ENCODE results near the gene SLC35F6. TPM values are rescaled to one million over a fixed set of nuclear protein-coding genes. Genes with fewer than 3 reads are reported as not detected.
"Not testable (repeated sequence)": the region's sequence is repeated elsewhere in the genome, so short reads cannot be mapped to it uniquely, and the experiment has no call there.

SLC35F6 gene
- total RNA-seq, 6 experiments from 2014 or later: 14.2 to 73.9 (median 27.2) TPM

DNA sequence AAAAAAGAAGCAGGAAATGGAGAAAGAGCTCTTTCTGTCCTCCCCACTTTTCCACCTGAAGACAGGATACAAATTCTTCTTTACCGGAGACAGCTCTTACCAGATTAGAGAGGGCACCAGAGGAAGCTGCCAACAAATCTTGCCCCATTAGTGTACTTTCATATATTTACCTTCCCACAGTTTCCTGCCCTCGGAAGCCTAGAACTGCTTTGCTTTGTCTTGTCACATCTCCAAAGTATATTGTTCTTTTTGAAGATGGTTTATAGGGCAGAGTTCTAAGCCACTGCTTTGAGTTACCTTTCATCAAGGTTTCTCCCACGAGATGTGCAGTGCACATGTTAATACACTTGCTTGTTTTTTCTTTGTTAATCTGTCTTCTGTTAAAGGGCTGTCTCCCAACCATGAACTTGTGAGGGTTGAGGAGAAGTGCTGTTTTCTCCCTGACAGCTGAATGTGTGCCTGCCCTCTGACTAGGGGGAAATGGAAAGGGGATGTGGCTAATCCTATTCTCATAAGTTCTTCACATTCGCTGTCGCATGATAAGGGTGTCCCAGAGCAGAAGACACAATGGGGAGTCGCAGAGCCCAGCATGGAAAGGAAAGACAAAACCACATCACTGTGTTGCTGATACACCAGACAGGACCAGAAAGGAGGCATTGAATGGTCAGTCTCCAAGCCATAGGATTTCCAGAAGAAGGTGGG lies 45.9 kb downstream of the SLC35F6 start:
- intact Hi-C loops (cut with DNase I): no loop called here
- H3K4me3 ChIP-seq: no peak overlapping the region
- H3K4me1 ChIP-seq: no peaks in the 10 kb centered on the region
- WGBS (ENCODE audit: insufficient coverage, low coverage, low lambda C conversion rate, missing lambda C conversion rate): 27% methylated on average over 5 of the region's 6 CpGs
- no peak for TF ChIP-seq POLR2A (IDR thresholded peaks at IDR 0.05)
- TF ChIP-seq, protein P1, sequence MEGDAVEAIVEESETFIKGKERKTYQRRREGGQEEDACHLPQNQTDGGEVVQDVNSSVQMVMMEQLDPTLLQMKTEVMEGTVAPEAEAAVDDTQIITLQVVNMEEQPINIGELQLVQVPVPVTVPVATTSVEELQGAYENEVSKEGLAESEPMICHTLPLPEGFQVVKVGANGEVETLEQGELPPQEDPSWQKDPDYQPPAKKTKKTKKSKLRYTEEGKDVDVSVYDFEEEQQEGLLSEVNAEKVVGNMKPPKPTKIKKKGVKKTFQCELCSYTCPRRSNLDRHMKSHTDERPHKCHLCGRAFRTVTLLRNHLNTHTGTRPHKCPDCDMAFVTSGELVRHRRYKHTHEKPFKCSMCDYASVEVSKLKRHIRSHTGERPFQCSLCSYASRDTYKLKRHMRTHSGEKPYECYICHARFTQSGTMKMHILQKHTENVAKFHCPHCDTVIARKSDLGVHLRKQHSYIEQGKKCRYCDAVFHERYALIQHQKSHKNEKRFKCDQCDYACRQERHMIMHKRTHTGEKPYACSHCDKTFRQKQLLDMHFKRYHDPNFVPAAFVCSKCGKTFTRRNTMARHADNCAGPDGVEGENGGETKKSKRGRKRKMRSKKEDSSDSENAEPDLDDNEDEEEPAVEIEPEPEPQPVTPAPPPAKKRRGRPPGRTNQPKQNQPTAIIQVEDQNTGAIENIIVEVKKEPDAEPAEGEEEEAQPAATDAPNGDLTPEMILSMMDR (IDR thresholded peaks at IDR 0.05): no peak
- DNase-seq (no peak), ATAC-seq (peak; percentile 29 to 71 (median 54))
- no peaks in the 10 kb centered on the region for H3K27me3 ChIP-seq
- H3K36me3 ChIP-seq: no peaks in the 10 kb centered on the region
- H3K9me3 ChIP-seq: no peaks in the 10 kb centered on the region
- H3K27ac ChIP-seq: no peak overlapping the region

DNA sequence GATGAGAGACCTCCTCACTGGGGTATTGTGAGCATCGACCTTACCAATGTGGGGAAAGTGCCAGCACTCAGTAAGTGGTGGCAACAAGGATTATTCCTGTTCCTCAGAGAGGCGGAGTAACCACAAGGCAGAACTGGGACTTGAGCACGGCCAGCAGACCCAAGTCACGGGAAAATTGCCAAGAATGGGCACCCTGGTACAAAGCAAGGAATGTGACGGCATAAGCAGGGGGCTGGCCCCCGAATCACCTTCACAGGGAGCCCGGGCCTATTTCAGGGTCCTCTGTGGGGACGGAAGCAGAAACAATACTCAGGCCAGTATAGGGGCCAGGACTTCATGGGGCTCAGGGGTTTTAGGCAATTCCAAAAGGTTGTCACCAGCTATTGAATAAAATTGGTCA lies 47.2 kb downstream of the SLC35F6 start:
- TF ChIP-seq, protein P1 (IDR thresholded peaks at IDR 0.05): no peak
- no peak for TF ChIP-seq POLR2A (IDR thresholded peaks at IDR 0.05)
- no peaks in the 10 kb centered on the region for H3K36me3 ChIP-seq
- H3K4me3 ChIP-seq: no peak overlapping the region
- no peak overlapping the region for H3K27ac ChIP-seq
- ATAC-seq (no peak), DNase-seq (no peak)
- H3K9me3 ChIP-seq: no peaks in the 10 kb centered on the region
- intact Hi-C loops (cut with DNase I): no loop called here
- 27% methylated on average over 2 of the region's 8 CpGs for WGBS (ENCODE audit: insufficient coverage, low coverage, low lambda C conversion rate, missing lambda C conversion rate)
- no peaks in the 10 kb centered on the region for H3K27me3 ChIP-seq
- H3K4me1 ChIP-seq: no peaks in the 10 kb centered on the region

DNA sequence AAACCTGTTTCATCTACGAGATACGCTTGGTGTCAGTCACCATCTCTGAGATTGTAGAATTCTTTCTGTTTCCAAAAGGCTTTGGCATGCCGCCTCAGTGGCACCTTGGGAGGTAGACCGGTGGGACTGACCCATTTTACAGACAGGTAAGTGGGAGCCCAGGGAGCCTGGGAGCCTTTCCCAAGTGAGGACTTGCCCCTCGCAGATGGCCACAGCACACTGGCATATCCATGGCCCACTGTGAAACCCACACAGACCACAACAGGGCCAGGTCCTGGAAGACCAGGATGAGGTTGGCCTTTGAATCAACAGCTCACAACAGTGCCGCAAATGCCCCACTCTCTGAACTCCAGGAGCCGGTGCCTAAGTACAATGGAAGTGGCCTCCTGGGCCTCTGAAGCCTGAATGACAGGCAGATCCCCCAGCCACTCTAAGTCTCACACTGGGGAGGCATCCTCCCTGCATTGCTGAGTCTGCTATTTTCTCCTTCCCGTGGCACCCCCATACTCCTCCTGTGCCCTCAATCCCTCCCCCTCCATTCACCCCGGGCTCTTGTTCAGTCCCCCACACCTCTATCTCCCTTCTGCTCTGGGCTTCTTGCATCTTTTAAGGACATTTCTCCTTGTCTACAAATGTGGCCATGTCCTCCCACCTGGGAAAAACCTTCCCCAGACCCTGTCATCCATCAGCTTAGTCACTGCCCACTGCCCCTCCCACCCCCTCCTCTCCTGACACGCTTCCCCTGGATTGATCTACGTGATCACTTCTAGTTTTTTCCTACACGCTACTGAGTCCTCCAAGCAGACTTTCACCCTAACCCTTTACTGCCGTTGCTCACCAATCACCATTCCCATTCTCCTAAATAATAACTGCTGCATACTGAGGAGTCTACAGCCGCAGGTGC lies 48.0 kb downstream of the SLC35F6 start:
- TF ChIP-seq, protein P1 (IDR thresholded peaks at IDR 0.05): no peak
- TF ChIP-seq POLR2A (IDR thresholded peaks at IDR 0.05): no peak
- intact Hi-C loops (cut with DNase I): no loop called here
- WGBS (ENCODE audit: insufficient coverage, low coverage, low lambda C conversion rate, missing lambda C conversion rate): 76% methylated on average over 9 of the region's 14 CpGs
- no peaks in the 10 kb centered on the region for H3K9me3 ChIP-seq
- ATAC-seq (no peak), DNase-seq (no peak)
- no peaks in the 10 kb centered on the region for H3K27me3 ChIP-seq
- no peak overlapping the region for H3K27ac ChIP-seq
- H3K4me3 ChIP-seq: no peak overlapping the region
- no peaks in the 10 kb centered on the region for H3K4me1 ChIP-seq
- no peaks in the 10 kb centered on the region for H3K36me3 ChIP-seq

DNA sequence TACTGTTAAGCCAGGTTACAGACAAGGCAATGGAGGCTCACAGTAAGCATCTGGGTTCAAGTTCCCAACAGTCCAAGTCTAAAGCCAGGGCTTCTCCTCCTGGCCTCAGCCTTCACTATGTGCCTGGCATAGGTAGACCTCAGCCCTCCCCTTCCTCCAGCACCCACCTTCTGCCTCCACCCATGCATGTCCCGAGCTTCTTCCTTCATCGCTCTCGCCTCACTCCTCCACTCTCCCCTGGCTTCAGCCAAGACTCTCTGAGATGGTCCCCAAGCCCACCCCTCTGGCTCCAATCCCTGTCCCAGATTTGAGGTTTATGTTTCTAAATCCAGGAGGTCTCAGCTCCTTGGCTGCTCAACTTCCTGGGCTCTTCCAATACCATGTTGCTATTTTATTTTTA lies 48.6 kb downstream of the SLC35F6 start:
- ATAC-seq (no peak), DNase-seq (no peak)
- no peak overlapping the region for H3K27ac ChIP-seq
- no peaks in the 10 kb centered on the region for H3K27me3 ChIP-seq
- intact Hi-C loops (cut with DNase I): no loop called here
- H3K4me1 ChIP-seq: no peaks in the 10 kb centered on the region
- no peak for TF ChIP-seq POLR2A (IDR thresholded peaks at IDR 0.05)
- TF ChIP-seq, protein P1 (IDR thresholded peaks at IDR 0.05): no peak
- H3K36me3 ChIP-seq: no peaks in the 10 kb centered on the region
- no peak overlapping the region for H3K4me3 ChIP-seq
- 84% methylated on average over 2 of the region's 3 CpGs for WGBS (ENCODE audit: insufficient coverage, low coverage, low lambda C conversion rate, missing lambda C conversion rate)
- no peaks in the 10 kb centered on the region for H3K9me3 ChIP-seq

DNA sequence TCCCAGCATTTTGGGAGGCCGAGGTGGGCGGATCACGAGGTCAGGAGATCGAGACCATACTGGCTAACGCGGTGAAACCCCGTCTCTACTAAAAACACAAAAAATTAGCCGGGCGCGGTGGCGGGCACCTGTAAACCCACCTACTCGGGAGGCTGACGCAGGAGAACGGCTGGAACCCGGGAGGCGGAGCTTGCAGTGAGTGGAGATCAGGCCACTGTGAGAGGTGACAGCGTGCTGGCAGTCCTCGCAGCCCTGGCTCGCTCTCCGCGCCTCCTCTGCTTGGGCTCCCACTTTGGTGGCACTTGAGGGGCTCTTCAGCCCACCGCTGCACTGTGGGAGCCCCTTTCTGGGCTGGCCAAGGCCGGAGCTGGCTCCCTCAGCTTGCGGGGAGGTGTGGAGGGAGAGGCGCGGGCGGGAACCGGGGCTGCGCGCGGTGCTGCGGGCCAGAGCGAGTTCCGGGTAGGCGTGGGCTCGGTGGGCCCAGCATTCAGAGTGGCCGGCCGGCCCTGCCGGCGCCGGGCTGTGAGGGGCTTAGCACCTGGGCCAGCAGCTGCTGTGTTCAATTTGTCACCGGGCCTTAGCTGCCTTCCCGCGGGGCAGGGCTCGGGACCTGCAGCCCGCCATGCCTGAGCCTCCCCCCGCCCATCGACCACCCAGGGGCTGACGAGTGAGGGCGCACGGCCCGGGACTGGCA lies 50.1 kb downstream of the SLC35F6 start:
- H3K4me3 ChIP-seq; ATAC-seq; H3K36me3 ChIP-seq; H3K27ac ChIP-seq; H3K4me1 ChIP-seq; DNase-seq; H3K9me3 ChIP-seq; H3K27me3 ChIP-seq; intact Hi-C loops (cut with DNase I): not testable (repeated sequence)
- 76% methylated on average over 6 of the region's 52 CpGs for WGBS (ENCODE audit: insufficient coverage, low coverage, low lambda C conversion rate, missing lambda C conversion rate)
